Keratinocyte (primary cell): Measurements from ENCODE around the gene MYBPC2.

Experiments
- EZH2 ChIP-seq: IDR thresholded peaks from one replicate; pipeline ENCODE4 v1.6.1; 2012; ENCODE audit warnings: inconsistent platforms, mild to moderate bottlenecking, low read length, moderate library complexity
- TF ChIP-seq, protein P1 (sequence below), 3 experiments: IDR thresholded peaks in 1 of 3; conservative IDR thresholded peaks in 1 of 3; optimal IDR thresholded peaks in 1 of 3; 2 replicates in 2 of 3; 3 replicates in 1 of 3; pipeline versions ENCODE3 to v1.5.1; 2011; ENCODE audit warnings: low read length in 3 of 3, mild to moderate bottlenecking in 3 of 3, moderate library complexity in 2 of 3, control low read depth in 1 of 3, inconsistent platforms in 1 of 3; ENCODE audit not compliant: insufficient read depth in 2 of 3; ENCODE audit errors: extremely low read depth in 1 of 3

DNA sequence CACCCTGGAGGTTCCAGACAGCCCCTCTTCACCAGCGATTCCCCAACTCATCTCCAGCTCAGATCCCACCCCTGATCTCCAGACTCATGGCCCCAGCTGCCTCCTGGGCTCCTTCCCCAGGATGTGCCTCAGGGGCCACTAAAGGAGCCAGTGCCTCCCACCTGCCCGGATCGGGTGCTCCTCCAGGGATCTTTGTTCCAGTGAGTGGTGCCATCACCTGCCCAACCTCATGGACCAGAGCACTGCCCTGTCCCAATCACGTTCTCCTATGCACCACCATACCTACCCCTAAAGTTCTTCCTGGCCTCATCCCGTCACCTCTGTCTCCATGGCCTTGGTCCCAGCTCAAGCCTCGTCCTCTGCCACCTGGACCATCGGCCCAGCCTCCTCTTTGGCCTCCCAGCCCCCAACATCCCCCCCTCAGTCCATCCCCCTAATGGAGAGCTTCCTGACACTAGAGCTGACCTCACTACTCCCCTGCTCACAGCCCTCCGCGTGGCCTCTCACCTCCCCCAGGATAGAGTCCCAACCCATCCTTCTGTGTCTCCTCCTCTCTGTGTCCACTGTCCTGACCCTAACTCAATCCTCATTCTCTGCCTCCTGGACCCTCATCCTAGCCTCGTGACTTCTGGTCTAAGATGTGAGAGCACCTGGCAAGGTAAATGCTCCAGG, 52.7 kb downstream of the MYBPC2 start:
- TF ChIP-seq, protein P1, sequence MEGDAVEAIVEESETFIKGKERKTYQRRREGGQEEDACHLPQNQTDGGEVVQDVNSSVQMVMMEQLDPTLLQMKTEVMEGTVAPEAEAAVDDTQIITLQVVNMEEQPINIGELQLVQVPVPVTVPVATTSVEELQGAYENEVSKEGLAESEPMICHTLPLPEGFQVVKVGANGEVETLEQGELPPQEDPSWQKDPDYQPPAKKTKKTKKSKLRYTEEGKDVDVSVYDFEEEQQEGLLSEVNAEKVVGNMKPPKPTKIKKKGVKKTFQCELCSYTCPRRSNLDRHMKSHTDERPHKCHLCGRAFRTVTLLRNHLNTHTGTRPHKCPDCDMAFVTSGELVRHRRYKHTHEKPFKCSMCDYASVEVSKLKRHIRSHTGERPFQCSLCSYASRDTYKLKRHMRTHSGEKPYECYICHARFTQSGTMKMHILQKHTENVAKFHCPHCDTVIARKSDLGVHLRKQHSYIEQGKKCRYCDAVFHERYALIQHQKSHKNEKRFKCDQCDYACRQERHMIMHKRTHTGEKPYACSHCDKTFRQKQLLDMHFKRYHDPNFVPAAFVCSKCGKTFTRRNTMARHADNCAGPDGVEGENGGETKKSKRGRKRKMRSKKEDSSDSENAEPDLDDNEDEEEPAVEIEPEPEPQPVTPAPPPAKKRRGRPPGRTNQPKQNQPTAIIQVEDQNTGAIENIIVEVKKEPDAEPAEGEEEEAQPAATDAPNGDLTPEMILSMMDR (optimal IDR thresholded peaks at IDR 0.05 in 1 of 3, IDR thresholded peaks at IDR 0.05 in 1 of 3, conservative IDR thresholded peaks at IDR 0.05 in 1 of 3; ENCODE audit: extremely low read depth in 1 of 3, insufficient read depth in 2 of 3, low read length in 3 of 3), result no peak
- TF ChIP-seq EZH2, result no peak
